H9 (cell line): ENCODE measurements around the gene CKS1B. TPM values are rescaled to one million over a fixed set of nuclear protein-coding genes. Genes with fewer than 3 reads are reported as not detected.

Experiments
- DNase-seq: peaks from one replicate; pipeline ENCODE4 v3.0.0-alpha.2; 2017
- H2AFZ ChIP-seq: one replicate; pipeline ENCODE4 v1.6.1; 2013; ENCODE audit warnings: mild to moderate bottlenecking, low read length, control low read depth, moderate library complexity
- H2AK5ac ChIP-seq: 2 replicates; pipeline ENCODE4 v1.6.1; 2013; ENCODE audit warnings: low read length, control low read depth, mixed read lengths; ENCODE audit not compliant: insufficient read length
- H2BK120ac ChIP-seq: one replicate; pipeline ENCODE4 v1.6.1; 2013; ENCODE audit warnings: low read depth, mild to moderate bottlenecking, low read length, control low read depth, inconsistent platforms; ENCODE audit not compliant: poor library complexity, severe bottlenecking
- H2BK12ac ChIP-seq: 2 replicates; pipeline ENCODE4 v1.6.1; 2013; ENCODE audit warnings: low read length, control low read depth, mixed read lengths, low read depth; ENCODE audit not compliant: insufficient read length
- H2BK15ac ChIP-seq: 2 replicates; pipeline ENCODE4 v1.6.1; 2013; ENCODE audit warnings: low read depth, low read length, control low read depth
- H2BK20ac ChIP-seq: one replicate; pipeline ENCODE4 v1.6.1; 2013; ENCODE audit warnings: low read depth, mild to moderate bottlenecking, low read length, control low read depth, inconsistent platforms; ENCODE audit not compliant: poor library complexity, severe bottlenecking
- H2BK5ac ChIP-seq: 2 replicates; pipeline ENCODE4 v1.6.1; 2013; ENCODE audit warnings: low read length, control low read depth, mixed read lengths; ENCODE audit not compliant: insufficient read length
- H3K14ac ChIP-seq: 2 replicates; pipeline ENCODE4 v1.6.1; 2013; ENCODE audit warnings: low read length, control low read depth; ENCODE audit not compliant: insufficient read depth
- H3K18ac ChIP-seq: 2 replicates; pipeline ENCODE4 v1.6.1; 2013; ENCODE audit warnings: low read depth, mild to moderate bottlenecking, mixed read lengths, low read length, control low read depth; ENCODE audit not compliant: insufficient read length
- H3K23ac ChIP-seq: 2 replicates; pipeline ENCODE4 v1.6.1; 2013; ENCODE audit warnings: low read length, control low read depth, mixed read lengths, low read depth; ENCODE audit not compliant: insufficient read length
- H3K23me2 ChIP-seq: 2 replicates; pipeline ENCODE4 v1.6.1; 2013; ENCODE audit warnings: low read depth, mild to moderate bottlenecking, mixed read lengths, low read length, control low read depth; ENCODE audit not compliant: insufficient read length, poor library complexity, severe bottlenecking
- H3K27ac ChIP-seq: 2 replicates; pipeline ENCODE4 v1.5.1; 2013; ENCODE audit warnings: low read length, control low read depth, mixed read lengths, low read depth; ENCODE audit not compliant: insufficient read length
- H3K27me3 ChIP-seq: 2 replicates; pipeline ENCODE4 v1.6.1; 2013; ENCODE audit warnings: low read length, control low read depth, inconsistent platforms; ENCODE audit not compliant: insufficient read depth
- H3K4ac ChIP-seq: 2 replicates; pipeline ENCODE4 v1.6.1; 2013; ENCODE audit warnings: low read depth, mild to moderate bottlenecking, control low read depth, inconsistent platforms, low read length, moderate library complexity
- H3K4me1 ChIP-seq: 2 replicates; pipeline ENCODE4 v1.6.1; 2013; ENCODE audit warnings: low read length, control low read depth, inconsistent platforms; ENCODE audit not compliant: insufficient read depth
- H3K4me2 ChIP-seq: 2 replicates; pipeline ENCODE4 v1.6.1; 2013; ENCODE audit warnings: low read length, control low read depth, mixed read lengths; ENCODE audit not compliant: insufficient read length, insufficient read depth
- H3K56ac ChIP-seq: 2 replicates; pipeline ENCODE4 v1.6.1; 2013; ENCODE audit warnings: low read depth, mild to moderate bottlenecking, mixed read lengths, low read length, control low read depth; ENCODE audit not compliant: insufficient read length
- H3K79me1 ChIP-seq: 2 replicates; pipeline ENCODE4 v1.6.1; 2013; ENCODE audit warnings: low read depth, mild to moderate bottlenecking, moderate library complexity, low read length, control low read depth, inconsistent platforms; ENCODE audit not compliant: insufficient read depth, poor library complexity, severe bottlenecking
- H3K79me2 ChIP-seq: 2 replicates; pipeline ENCODE4 v1.6.1; 2013; ENCODE audit warnings: low read length, control low read depth, inconsistent platforms; ENCODE audit not compliant: insufficient read depth
- H3K9ac ChIP-seq: 2 replicates; pipeline ENCODE4 v1.6.1; 2013; ENCODE audit warnings: low read length, control low read depth, mixed read lengths; ENCODE audit not compliant: insufficient read length; ENCODE audit errors: extremely low read depth
- H3K9me3 ChIP-seq: one replicate; pipeline ENCODE4 v1.6.1; 2013; ENCODE audit warnings: low read depth, low read length, inconsistent platforms; ENCODE audit not compliant: control insufficient read depth
- H3T11ph ChIP-seq: one replicate; pipeline ENCODE4 v1.6.1; 2013; ENCODE audit warnings: mild to moderate bottlenecking, low read length, control low read depth, inconsistent platforms
- H4K20me1 ChIP-seq: one replicate; pipeline ENCODE4 v1.6.1; 2013; ENCODE audit not compliant: control insufficient read depth, insufficient read length, insufficient read depth
- H4K5ac ChIP-seq: 2 replicates; pipeline ENCODE4 v1.6.1; 2013; ENCODE audit warnings: low read depth, mild to moderate bottlenecking, mixed read lengths, low read length, control low read depth; ENCODE audit not compliant: insufficient read length
- H4K8ac ChIP-seq: replicated peaks from 2 replicates; pipeline ENCODE4 v1.6.1; 2013; ENCODE audit warnings: low read length, control low read depth, mixed read lengths, low read depth; ENCODE audit not compliant: insufficient read length
- H4K91ac ChIP-seq: 2 replicates; pipeline ENCODE4 v1.6.1; 2013; ENCODE audit warnings: low read depth, mild to moderate bottlenecking, moderate library complexity, mixed read lengths, low read length, control low read depth; ENCODE audit not compliant: insufficient read length
- H3K27ac Mint-ChIP-seq, 3 experiments: 2 replicates in 2 of 3; 3 replicates in 1 of 3; pipeline ENCODE4 v1.8.0; 2020 to 2021; ENCODE audit warnings: mixed read lengths in 3 of 3, mild to moderate bottlenecking in 1 of 3, moderate library complexity in 1 of 3
- H3K27me3 Mint-ChIP-seq: 2 replicates; pipeline ENCODE4 v1.8.0; 2021; ENCODE audit warnings: low read depth, mild to moderate bottlenecking, moderate library complexity, mixed read lengths
- H3K36me3 Mint-ChIP-seq, 3 experiments: 2 replicates in 2 of 3; 3 replicates in 1 of 3; pipeline ENCODE4 v1.8.0; 2020 to 2021; ENCODE audit warnings: low read depth in 3 of 3, mixed read lengths in 3 of 3; ENCODE audit not compliant: insufficient read depth in 1 of 3
- H3K4me1 Mint-ChIP-seq, 2 experiments: 2 replicates each; pipeline ENCODE4 v1.8.0; 2020; ENCODE audit warnings: mixed read lengths in 2 of 2
- H3K4me3 Mint-ChIP-seq, 2 experiments: 2 replicates in 1 of 2; 3 replicates in 1 of 2; pipeline ENCODE4 v1.8.0; 2020 to 2021; ENCODE audit warnings: mild to moderate bottlenecking in 2 of 2, mixed read lengths in 2 of 2, moderate library complexity in 1 of 2
- H3K9me3 Mint-ChIP-seq, 2 experiments: 2 replicates in 1 of 2; 3 replicates in 1 of 2; pipeline ENCODE4 v1.8.0; 2020; ENCODE audit warnings: mild to moderate bottlenecking in 2 of 2, mixed read lengths in 2 of 2, moderate library complexity in 1 of 2
- CTCF ChIP-seq: fragments of 200-600 bp; sonication (generic); conservative IDR thresholded peaks from 3 replicates; pipeline ENCODE4 v1.8.0; 2021; ENCODE audit warnings: antibody characterized with exemption, mild to moderate bottlenecking
- WGBS: extraction: QIAGEN DNeasy Blood & Tissue Kit; methylation state at CpG from one replicate; pipeline ENCODE4 v1.1.7; 2013; ENCODE audit warnings: missing lambda C conversion rate, low lambda C conversion rate, mixed read lengths; ENCODE audit not compliant: insufficient read length; ENCODE audit errors: extremely low coverage; 5-methylcytosine and 5-hydroxymethylcytosine counted together
- total RNA-seq: library from RNA; stranded (reverse); gene quantifications from 2 replicates; pipeline ENCODE4 v1.2.1, GENCODE V29; 2021

The CKS1B gene
- total RNA-seq, 1 experiment from 2014 or later: 279 TPM

- TF ChIP-seq CTCF: no peak
- no peaks in the 10 kb centered on the region for H3K27me3 ChIP-seq
- H3K4me2 ChIP-seq: no peak overlapping the region
- no CpG with 5 or more reads among the region's 9 CpGs for WGBS
- H2AK5ac ChIP-seq: no peak overlapping the region
- H4K20me1 ChIP-seq: no peaks in the 10 kb centered on the region
- no peaks in the 10 kb centered on the region for H3K9me3 Mint-ChIP-seq
- H3K79me2 ChIP-seq: no peaks in the 10 kb centered on the region
- DNase-seq: no peak
- no peak overlapping the region for H4K91ac ChIP-seq
- H3T11ph ChIP-seq: no peak overlapping the region
- no peak overlapping the region for H2BK5ac ChIP-seq
- no peaks in the 10 kb centered on the region for H3K79me1 ChIP-seq
- no peak overlapping the region for H3K27ac Mint-ChIP-seq
- H3K27ac ChIP-seq: no peak overlapping the region
- no peak overlapping the region for H3K4ac ChIP-seq
- H4K8ac ChIP-seq: no peak overlapping the region
- no peak overlapping the region for H2BK20ac ChIP-seq
- H3K9me3 ChIP-seq: no peaks in the 10 kb centered on the region
- H3K4me1 ChIP-seq: no peaks in the 10 kb centered on the region
- no peak overlapping the region for H2BK15ac ChIP-seq
- H2BK120ac ChIP-seq: no peak overlapping the region
- no peak overlapping the region for H3K4me3 Mint-ChIP-seq
- H4K5ac ChIP-seq: no peak overlapping the region
- no peak overlapping the region for H3K9ac ChIP-seq
- H3K4me1 Mint-ChIP-seq: peaks cover 7 to 27% of the 10 kb centered on the region in 2 experiments
- H3K23ac ChIP-seq: no peak overlapping the region
- no peak overlapping the region for H2AFZ ChIP-seq
- H3K14ac ChIP-seq: no peak overlapping the region
- no peak overlapping the region for H3K18ac ChIP-seq
- peaks cover 17% of the 10 kb centered on the region for H3K27me3 Mint-ChIP-seq
- no peak overlapping the region for H2BK12ac ChIP-seq
- H3K23me2 ChIP-seq: no peaks in the 10 kb centered on the region
- no peak overlapping the region for H3K56ac ChIP-seq
- no peaks in the 10 kb centered on the region for H3K36me3 Mint-ChIP-seq
Measured at GRCh38 chr1:155026154-155026553, 51.7 kb downstream of the CKS1B start.
